Activated CD4-positive, alpha-beta memory T cell treated with anti-CD3 and anti-CD28 coated beads for 36 hours (primary cell): ENCODE measurements around the gene RGP1. TPM values are rescaled to one million over a fixed set of nuclear protein-coding genes. Genes with fewer than 3 reads are reported as not detected.

ENCODE experiments used
- CTCF ChIA-PET: fragments of 350-600 bp; sonication (Branson Sonifier 250); formaldehyde crosslinking; loops from one replicate; lab custom pipeline; 2021; ENCODE audit warnings: antibody characterized with exemption, inconsistent platforms; lab: Charles Lee
- POLR2A ChIA-PET: fragments of 350-600 bp; sonication (Branson Sonifier 250); formaldehyde crosslinking; loops from one replicate; lab custom pipeline; 2021; ENCODE audit warnings: antibody characterized with exemption; lab: Charles Lee
- DNase-seq: peaks from one replicate; pipeline ENCODE4 v3.0.0-alpha.2; 2020
- H3K27ac Mint-ChIP-seq: one replicate; pipeline ENCODE4 v1.8.0; 2021; ENCODE audit warnings: mixed read lengths
- H3K27me3 Mint-ChIP-seq: one replicate; pipeline ENCODE4 v1.8.0; 2021; ENCODE audit warnings: mixed read lengths
- H3K36me3 Mint-ChIP-seq: one replicate; pipeline ENCODE4 v1.8.0; 2021; ENCODE audit warnings: mixed read lengths
- H3K4me1 Mint-ChIP-seq: one replicate; pipeline ENCODE4 v1.8.0; 2021; ENCODE audit warnings: low read depth, mixed read lengths
- H3K4me3 Mint-ChIP-seq: one replicate; pipeline ENCODE4 v1.8.0; 2021; ENCODE audit warnings: mild to moderate bottlenecking, mixed read lengths
- H3K9me3 Mint-ChIP-seq: one replicate; pipeline ENCODE4 v1.8.0; 2021; ENCODE audit warnings: mixed read lengths
- intact Hi-C: fragments of 100-400 bp; cut with micrococcal nuclease; formaldehyde crosslinking; loops from one replicate; pipeline ENCODE4 v1.15.1; 2023
- total RNA-seq, 2 experiments: library from RNA; stranded (reverse); gene quantifications; one replicate each; pipeline ENCODE4 v1.2.3, GENCODE V29; 2021

Gene RGP1
- total RNA-seq, 2 experiments from 2014 or later, result 17.4 to 18.0 TPM

DNA sequence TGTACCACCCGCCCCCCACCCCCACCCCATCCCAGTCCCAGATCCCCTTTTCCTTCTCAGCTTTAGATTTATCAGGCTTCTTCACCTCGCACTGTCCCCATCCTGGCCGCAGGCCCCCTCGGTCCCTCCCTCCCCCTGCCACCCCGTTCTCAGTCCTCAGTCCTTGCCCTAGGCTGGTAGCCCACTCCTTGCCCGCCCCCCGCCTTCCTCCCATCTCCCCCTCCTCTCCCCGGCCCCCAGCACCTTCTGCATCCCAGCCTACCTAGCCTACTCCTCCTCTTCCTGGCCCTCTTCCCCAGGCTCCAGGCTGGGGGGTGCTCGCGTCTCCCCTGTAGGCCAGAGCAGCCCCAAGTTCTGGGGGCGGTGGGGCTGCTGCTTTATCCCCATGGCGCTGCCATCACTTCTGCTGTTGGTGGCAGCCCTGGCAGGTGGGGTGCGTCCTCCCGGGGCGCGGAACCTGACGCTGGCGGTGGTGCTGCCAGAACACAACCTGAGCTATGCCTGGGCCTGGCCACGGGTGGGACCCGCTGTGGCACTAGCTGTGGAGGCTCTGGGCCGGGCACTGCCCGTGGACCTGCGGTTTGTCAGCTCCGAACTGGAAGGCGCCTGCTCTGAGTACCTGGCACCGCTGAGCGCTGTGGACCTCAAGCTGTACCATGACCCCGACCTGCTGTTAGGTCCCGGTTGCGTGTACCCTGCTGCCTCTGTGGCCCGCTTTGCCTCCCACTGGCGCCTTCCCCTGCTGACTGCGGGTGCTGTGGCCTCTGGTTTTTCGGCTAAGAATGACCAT lies 43.1 kb downstream of the RGP1 start:
- H3K4me1 Mint-ChIP-seq, result peaks cover 9% of the 10 kb centered on the region
- ChIA-PET POLR2A (no interaction called here), CTCF (interaction anchor here (1.2 to 2.4 kb wide), 2 partner anchors 34 to 90 kb away, joined by 4 to 15 read pairs; no protein-coding TSS in a partner anchor)
- H3K27ac Mint-ChIP-seq, result no peak overlapping the region
- no peak for DNase-seq
- H3K4me3 Mint-ChIP-seq, result no peak overlapping the region
- H3K27me3 Mint-ChIP-seq, result no peaks in the 10 kb centered on the region
- H3K36me3 Mint-ChIP-seq, result no peaks in the 10 kb centered on the region
- no peaks in the 10 kb centered on the region for H3K9me3 Mint-ChIP-seq
- intact Hi-C loops, result no loop called here

DNA sequence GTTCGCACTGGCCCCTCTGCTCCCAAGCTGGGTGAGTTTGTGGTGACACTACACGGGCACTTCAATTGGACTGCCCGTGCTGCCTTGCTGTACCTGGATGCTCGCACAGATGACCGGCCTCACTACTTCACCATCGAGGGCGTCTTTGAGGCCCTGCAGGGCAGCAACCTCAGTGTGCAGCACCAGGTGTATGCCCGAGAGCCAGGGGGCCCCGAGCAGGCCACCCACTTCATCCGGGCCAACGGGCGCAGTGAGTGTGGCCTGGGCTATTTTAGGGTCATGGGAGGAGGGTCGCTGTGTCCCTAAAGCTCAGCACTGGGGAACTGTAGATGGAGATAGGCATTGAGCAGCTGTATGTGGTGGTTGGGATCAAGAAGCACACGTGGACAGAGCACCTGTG lies 43.7 kb downstream of the RGP1 start:
- no peak overlapping the region for H3K27ac Mint-ChIP-seq
- no peak overlapping the region for H3K4me3 Mint-ChIP-seq
- CTCF ChIA-PET, result interaction anchor here (0.6 to 2.4 kb wide), 6 partner anchors 18 to 152 kb away, joined by 3 to 15 read pairs (median 3); partner anchors contain the start of gene SPAG8
- intact Hi-C loops, result no loop called here
- H3K27me3 Mint-ChIP-seq, result no peaks in the 10 kb centered on the region
- DNase-seq, result no peak
- no peaks in the 10 kb centered on the region for H3K36me3 Mint-ChIP-seq
- POLR2A ChIA-PET, result no interaction called here
- H3K9me3 Mint-ChIP-seq, result no peaks in the 10 kb centered on the region
- peaks cover 14% of the 10 kb centered on the region for H3K4me1 Mint-ChIP-seq

DNA sequence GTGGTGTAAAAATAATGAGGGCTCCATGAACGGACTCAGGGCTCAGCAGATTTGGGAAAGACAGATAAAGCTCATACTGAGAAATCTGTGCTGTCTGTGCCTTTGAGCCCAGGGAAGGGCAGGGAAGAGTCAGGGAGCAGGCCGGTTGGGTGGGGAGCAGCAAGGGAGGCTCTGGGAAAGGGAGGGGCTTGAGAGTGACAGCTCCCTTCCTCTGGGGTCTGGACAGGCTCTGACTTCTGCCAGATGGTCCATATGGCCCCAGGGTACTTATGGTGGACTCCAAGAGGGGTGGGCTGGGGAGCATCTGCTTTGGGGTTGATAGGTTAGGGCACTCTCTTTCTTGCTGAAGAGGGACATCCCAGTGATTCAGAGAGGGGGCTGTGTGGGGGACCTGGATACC lies 44.4 kb downstream of the RGP1 start:
- H3K27ac Mint-ChIP-seq, result no peak overlapping the region
- intact Hi-C loops, result no loop called here
- no peaks in the 10 kb centered on the region for H3K36me3 Mint-ChIP-seq
- H3K4me3 Mint-ChIP-seq, result no peak overlapping the region
- DNase-seq, result no peak
- POLR2A ChIA-PET, result no interaction called here
- CTCF ChIA-PET, result interaction anchor here (0.6 to 2.4 kb wide), 5 partner anchors 18 to 152 kb away, joined by 3 to 15 read pairs (median 3); partner anchors contain the start of gene SPAG8
- peaks cover 18% of the 10 kb centered on the region for H3K4me1 Mint-ChIP-seq
- no peaks in the 10 kb centered on the region for H3K9me3 Mint-ChIP-seq
- H3K27me3 Mint-ChIP-seq, result no peaks in the 10 kb centered on the region

DNA sequence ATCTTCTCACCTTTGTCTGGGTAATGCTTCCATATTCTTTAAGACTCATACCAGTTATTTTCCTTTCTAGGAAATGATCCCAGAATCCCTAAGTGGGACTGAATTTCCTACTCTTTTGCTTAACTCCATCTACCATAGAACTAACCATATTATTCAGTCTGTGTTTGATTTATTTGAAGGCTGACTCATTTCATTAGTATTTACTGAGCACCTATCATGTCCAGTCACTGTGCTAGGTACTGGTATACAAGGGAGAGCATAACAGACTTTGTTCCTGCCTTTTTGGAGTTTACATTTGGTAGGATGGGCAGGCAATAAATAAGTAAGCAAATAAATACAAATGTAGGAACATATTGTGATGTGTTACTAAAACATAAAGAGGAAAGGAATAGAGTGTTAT lies 46.6 kb downstream of the RGP1 start:
- no peak overlapping the region for H3K4me3 Mint-ChIP-seq
- ChIA-PET CTCF (interaction anchor here (1.8 kb wide), 1 partner anchor 87 kb away, joined by 4 read pairs; no protein-coding TSS in a partner anchor), POLR2A (no interaction called here)
- DNase-seq, result no peak
- H3K4me1 Mint-ChIP-seq, result peaks cover 26% of the 10 kb centered on the region
- no peak overlapping the region for H3K27ac Mint-ChIP-seq
- no peaks in the 10 kb centered on the region for H3K9me3 Mint-ChIP-seq
- intact Hi-C loops, result no loop called here
- peaks cover 3% of the 10 kb centered on the region for H3K36me3 Mint-ChIP-seq
- no peaks in the 10 kb centered on the region for H3K27me3 Mint-ChIP-seq

DNA sequence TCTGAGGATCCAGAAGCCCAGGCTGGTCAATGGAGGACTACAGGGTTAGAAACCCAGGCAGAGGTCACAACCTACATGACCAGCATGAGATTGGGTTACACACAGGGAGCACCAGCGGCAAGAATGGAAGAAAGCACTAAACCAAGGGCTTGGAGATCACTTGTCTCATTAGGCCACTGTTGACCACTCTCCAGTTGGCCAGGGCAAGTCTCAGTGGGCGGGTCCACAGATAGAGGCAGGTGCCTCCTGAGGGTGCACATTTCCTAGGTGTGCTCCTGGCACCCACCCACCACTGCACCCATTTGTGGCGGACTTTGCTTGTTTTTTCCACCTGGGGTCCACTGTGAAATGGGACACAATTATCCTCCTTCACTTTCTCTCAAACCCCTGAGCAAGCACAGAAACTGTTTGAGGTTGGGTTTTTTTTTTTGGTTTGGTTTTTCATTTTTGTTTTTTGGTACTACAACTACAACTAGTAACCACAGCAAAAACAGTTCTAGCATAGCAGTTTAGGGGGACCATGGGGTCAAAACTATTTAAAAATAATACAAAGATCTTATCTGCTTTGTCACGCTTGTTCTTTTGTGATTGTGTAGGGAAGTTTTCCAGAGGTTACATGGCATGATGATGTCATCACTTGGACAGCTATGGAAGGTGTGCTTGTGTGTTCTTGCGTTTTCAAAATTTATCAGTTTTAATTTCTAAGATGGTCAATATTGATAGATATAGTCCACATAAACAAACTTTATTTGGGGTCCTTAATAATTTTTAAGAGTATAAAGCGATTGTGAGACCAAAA lies 48.4 kb downstream of the RGP1 start:
- peaks cover 15% of the 10 kb centered on the region for H3K36me3 Mint-ChIP-seq
- no peak overlapping the region for H3K4me3 Mint-ChIP-seq
- no peak for DNase-seq
- no peak overlapping the region for H3K27ac Mint-ChIP-seq
- peaks cover 26% of the 10 kb centered on the region for H3K4me1 Mint-ChIP-seq
- intact Hi-C loops, result loop anchor here (1.0 kb wide), 1 partner anchor 18 kb away; the partner anchor contains the start of gene HINT2
- ChIA-PET POLR2A (no interaction called here), CTCF (interaction anchor here (1.7 to 1.8 kb wide), 3 partner anchors 28 to 85 kb away, joined by 4 to 14 read pairs (median 4); no protein-coding TSS in a partner anchor)
- no peaks in the 10 kb centered on the region for H3K27me3 Mint-ChIP-seq
- H3K9me3 Mint-ChIP-seq, result no peaks in the 10 kb centered on the region

DNA sequence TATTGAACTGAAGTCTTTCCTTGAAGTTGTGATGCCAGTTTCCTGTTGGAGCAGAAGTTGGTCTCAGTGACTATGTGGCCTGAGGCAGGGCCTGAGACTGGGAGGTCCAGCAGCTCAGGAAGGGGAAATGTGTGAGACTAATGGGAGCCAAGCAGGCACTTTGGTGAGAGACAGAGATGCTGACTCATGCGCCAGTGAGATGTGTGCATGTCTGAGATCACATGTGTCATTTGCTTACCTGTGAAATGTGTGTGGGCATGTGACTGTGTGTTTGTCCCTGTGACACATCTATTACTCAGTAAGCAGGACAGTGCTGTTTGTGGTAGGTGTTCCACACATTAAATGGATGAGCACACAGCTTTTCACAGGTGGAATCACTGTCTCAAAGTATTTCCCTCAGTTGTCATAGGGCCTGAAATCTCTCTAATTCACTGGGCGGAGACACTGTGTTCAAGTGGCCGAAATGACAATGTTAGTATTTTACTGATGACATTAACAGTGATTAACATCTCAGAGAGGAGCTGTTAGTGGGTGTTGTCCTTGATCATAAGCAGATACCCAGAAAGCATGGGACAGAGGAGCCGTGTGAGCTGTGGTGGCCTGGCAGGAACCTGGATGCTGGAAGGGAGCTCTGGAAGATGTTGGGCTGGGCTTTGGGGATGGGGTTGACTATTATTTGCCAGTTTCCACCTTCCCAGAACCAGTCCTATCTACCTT lies 49.7 kb downstream of the RGP1 start:
- Mint-ChIP-seq H3K36me3 (peaks cover 18% of the 10 kb centered on the region), H3K9me3 (no peaks in the 10 kb centered on the region), H3K4me1 (peaks cover 26% of the 10 kb centered on the region), H3K27ac (peak overlapping the region; percentile 64), H3K4me3 (no peak overlapping the region), H3K27me3 (no peaks in the 10 kb centered on the region)
- ChIA-PET CTCF (interaction anchor here (0.6 to 1.8 kb wide), 6 partner anchors 8 to 83 kb away, joined by 3 to 14 read pairs (median 4); partner anchors contain the start of gene SPAG8), POLR2A (interaction anchor here (0.8 kb wide), 1 partner anchor 13 kb away, joined by 3 read pairs; no protein-coding TSS in a partner anchor)
- DNase-seq, result peak; percentile 69
- intact Hi-C loops, result loop anchor here (1.0 kb wide), 1 partner anchor 16 kb away; the partner anchor contains the start of gene HINT2

DNA sequence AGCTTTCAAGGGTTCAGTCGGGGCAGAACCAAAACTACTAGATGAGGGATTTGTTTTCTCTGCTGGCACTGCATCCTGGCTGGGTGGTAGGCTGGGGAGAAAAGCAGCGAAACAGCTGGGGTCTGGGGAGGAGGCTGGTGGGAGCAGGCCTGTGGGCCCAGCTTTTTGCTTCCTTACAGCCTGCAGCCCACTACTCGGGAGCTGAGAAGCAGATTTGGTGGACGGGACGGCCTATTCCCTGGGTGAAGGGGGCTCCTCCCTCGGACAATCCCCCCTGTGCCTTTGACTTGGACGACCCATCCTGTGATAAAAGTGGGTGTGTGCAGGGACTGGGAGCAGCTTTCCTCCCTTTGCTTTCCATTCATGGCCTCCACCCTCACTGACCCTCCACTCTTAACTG lies 51.4 kb downstream of the RGP1 start:
- no peak for DNase-seq
- ChIA-PET POLR2A (no interaction called here), CTCF (interaction anchor here (0.8 to 1.1 kb wide), 2 partner anchors 12 to 81 kb away, joined by 3 read pairs; no protein-coding TSS in a partner anchor)
- H3K9me3 Mint-ChIP-seq, result no peaks in the 10 kb centered on the region
- no peak overlapping the region for H3K4me3 Mint-ChIP-seq
- H3K27me3 Mint-ChIP-seq, result no peaks in the 10 kb centered on the region
- H3K4me1 Mint-ChIP-seq, result peaks cover 21% of the 10 kb centered on the region
- intact Hi-C loops, result no loop called here
- H3K27ac Mint-ChIP-seq, result no peak overlapping the region
- peaks cover 18% of the 10 kb centered on the region for H3K36me3 Mint-ChIP-seq

DNA sequence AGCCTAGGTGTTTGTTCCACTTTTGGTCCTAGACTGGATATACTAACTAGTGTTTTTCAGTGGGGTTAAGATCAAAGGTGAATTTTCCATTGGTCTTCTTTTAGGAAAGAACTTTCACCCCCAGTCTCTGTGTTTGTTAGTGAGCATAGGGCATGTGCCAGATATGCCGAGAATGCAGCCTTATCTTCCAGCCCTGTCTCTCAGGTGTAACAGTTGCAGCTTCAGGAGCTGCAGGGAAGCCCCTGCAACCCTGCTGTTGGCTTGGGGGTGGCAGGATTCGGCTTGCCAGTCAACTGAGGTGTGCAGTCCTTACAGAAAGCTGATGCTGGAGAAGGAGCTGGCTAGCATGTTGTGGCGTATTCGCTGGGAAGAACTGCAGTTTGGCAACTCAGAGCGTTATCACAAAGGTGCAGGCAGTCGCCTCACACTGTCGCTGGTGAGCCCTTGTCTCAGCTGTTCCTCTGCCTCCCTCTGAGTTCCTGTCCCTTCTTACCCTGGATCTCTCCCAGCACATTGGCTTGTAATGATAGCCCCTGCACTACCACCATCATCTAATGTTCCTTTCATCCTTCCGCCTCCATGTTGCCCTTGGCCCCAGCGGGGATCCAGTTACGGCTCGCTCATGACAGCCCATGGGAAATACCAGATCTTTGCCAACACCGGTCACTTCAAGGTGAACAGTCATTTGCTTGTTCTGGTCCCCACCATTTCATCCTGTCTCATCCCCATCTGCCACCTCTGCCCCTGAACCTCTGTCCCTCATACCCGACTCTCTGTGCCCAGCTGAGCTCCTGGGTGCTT lies 52.4 kb downstream of the RGP1 start:
- peaks cover 18% of the 10 kb centered on the region for H3K36me3 Mint-ChIP-seq
- ChIA-PET POLR2A (no interaction called here), CTCF (interaction anchor here (1.1 kb wide), 1 partner anchor 80 kb away, joined by 3 read pairs; no protein-coding TSS in a partner anchor)
- H3K9me3 Mint-ChIP-seq, result no peaks in the 10 kb centered on the region
- H3K4me3 Mint-ChIP-seq, result no peak overlapping the region
- intact Hi-C loops, result no loop called here
- peaks cover 21% of the 10 kb centered on the region for H3K4me1 Mint-ChIP-seq
- no peak for DNase-seq
- H3K27ac Mint-ChIP-seq, result no peak overlapping the region
- no peaks in the 10 kb centered on the region for H3K27me3 Mint-ChIP-seq

DNA sequence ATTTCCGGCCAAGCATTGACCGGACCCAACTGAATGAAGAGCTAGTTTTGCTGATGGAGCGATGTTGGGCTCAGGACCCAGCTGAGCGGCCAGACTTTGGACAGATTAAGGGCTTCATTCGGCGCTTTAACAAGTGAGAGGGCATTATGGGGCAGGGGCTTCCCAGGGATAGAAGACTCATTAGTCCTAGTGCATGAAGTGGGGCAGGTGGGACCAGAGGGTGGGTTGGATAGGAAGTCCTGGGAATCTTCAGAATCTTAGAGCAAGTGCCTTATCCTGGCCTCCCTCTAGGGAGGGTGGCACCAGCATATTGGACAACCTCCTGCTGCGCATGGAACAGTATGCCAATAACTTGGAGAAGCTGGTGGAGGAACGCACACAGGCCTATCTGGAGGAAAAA lies 57.0 kb downstream of the RGP1 start:
- Mint-ChIP-seq H3K27ac (no peak overlapping the region), H3K4me1 (peaks cover under 1% of the 10 kb centered on the region), H3K27me3 (no peaks in the 10 kb centered on the region), H3K9me3 (no peaks in the 10 kb centered on the region), H3K36me3 (peaks cover 11% of the 10 kb centered on the region), H3K4me3 (no peak overlapping the region)
- POLR2A ChIA-PET, result no interaction called here
- no peak for DNase-seq
- intact Hi-C loops, result no loop called here
- CTCF ChIA-PET, result interaction anchor here (1.4 to 1.5 kb wide), 2 partner anchors 20 to 50 kb away, joined by 3 read pairs; no protein-coding TSS in a partner anchor
